ENCODE data around the gene SPATA12. TPM values are rescaled to one million over a fixed set of nuclear protein-coding genes. Genes with fewer than 3 reads are reported as not detected.

Gene SPATA12
- total RNA-seq, 1 experiment from 2014 or later, result 0.22 TPM

DNA sequence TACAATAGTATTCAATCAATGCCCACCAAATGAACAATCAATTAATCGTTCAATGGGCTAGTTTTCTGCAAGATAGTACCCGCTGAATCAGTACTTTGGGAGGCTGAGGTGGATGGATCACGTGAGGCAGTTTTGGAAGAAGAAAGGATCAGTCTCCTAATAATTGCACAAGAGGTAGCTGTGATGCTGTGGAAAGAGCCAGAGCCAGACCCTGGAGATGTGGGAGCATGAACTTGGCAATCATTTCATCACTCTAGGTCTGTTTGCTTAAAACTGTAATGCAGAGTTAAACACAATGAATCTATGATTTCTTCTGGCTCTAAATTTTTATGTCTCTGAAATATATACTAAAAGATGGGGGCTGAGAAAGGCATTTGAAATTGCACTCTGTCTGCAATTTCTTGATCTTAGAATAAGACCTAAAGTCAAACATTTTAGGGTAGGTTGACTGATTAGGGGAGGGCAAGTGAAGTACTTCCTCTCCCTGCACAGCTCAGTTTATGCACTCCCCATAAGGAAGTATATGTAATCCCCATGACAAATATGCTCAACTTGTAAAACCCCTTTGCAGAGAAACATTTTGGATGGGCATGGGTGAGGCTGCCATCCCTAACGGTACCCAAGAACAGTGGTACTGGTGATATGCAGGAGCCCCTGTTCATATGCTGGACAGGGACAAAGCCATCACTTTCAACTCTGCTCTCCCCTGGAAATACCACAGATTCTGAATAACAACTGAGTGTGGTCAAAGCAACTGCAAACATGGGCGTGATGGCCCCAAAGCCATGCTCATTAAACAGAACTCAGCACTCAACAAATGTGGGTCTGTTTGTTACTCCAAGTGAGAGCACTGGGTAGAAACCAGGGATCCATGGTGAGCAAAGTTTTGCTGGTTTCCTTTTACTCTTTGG, 28.6 kb upstream of the SPATA12 start:
- Histone ChIP-seq H3K4me1 (ENCODE audit: insufficient read depth, low read length) (peaks cover 4% of the 10 kb centered on the region; the same call in 1 of the 2 replicates), H3K4me2 (ENCODE audit: insufficient read depth, insufficient read length, low read length) (no peak overlapping the region), H3T11ph (ENCODE audit: low read length) (no peak overlapping the region), H2BK120ac (ENCODE audit: low read depth, low read length, poor library complexity, severe bottlenecking) (no peak overlapping the region), H3K9ac (ENCODE audit: extremely low read depth, insufficient read length, low read length) (no peak overlapping the region), H4K8ac (replicated peaks; ENCODE audit: insufficient read length, low read depth, low read length) (no peak overlapping the region), H2BK12ac (ENCODE audit: insufficient read length, low read depth, low read length) (no peak overlapping the region), H4K5ac (ENCODE audit: insufficient read length, low read depth, low read length) (no peak overlapping the region), H3K23me2 (ENCODE audit: insufficient read length, low read depth, low read length, poor library complexity, severe bottlenecking) (no peaks in the 10 kb centered on the region), H4K20me1 (ENCODE audit: control insufficient read depth, insufficient read depth, insufficient read length) (no peaks in the 10 kb centered on the region), H3K18ac (ENCODE audit: insufficient read length, low read depth, low read length) (no peak overlapping the region), H3K56ac (ENCODE audit: insufficient read length, low read depth, low read length) (no peak overlapping the region), H3K4ac (ENCODE audit: low read depth, low read length) (no peak overlapping the region), H2AFZ (ENCODE audit: low read length) (no peak overlapping the region), H3K9me3 (ENCODE audit: control insufficient read depth, low read depth, low read length) (no peaks in the 10 kb centered on the region), H4K91ac (ENCODE audit: insufficient read length, low read depth, low read length) (no peak overlapping the region), H3K27ac (ENCODE audit: insufficient read length, low read depth, low read length) (no peak overlapping the region), H2AK5ac (ENCODE audit: insufficient read length, low read length) (no peak overlapping the region), H2BK5ac (ENCODE audit: insufficient read length, low read length) (no peak overlapping the region), H3K14ac (ENCODE audit: insufficient read depth, low read length) (no peak overlapping the region), H3K79me1 (ENCODE audit: insufficient read depth, low read depth, low read length, poor library complexity, severe bottlenecking) (no peaks in the 10 kb centered on the region), H3K79me2 (ENCODE audit: insufficient read depth, low read length) (no peaks in the 10 kb centered on the region), H3K23ac (ENCODE audit: insufficient read length, low read depth, low read length) (no peak overlapping the region), H2BK20ac (ENCODE audit: low read depth, low read length, poor library complexity, severe bottlenecking) (no peak overlapping the region), H2BK15ac (ENCODE audit: low read depth, low read length) (no peak overlapping the region), H3K27me3 (ENCODE audit: insufficient read depth, low read length) (no peaks in the 10 kb centered on the region)
- no peaks in the 10 kb centered on the region; a peak in 1 of 7 replicates for H3K36me3 Mint-ChIP-seq (ENCODE audit: insufficient read depth in 1 of 3, low read depth in 3 of 3)
- TF ChIP-seq, protein P1, sequence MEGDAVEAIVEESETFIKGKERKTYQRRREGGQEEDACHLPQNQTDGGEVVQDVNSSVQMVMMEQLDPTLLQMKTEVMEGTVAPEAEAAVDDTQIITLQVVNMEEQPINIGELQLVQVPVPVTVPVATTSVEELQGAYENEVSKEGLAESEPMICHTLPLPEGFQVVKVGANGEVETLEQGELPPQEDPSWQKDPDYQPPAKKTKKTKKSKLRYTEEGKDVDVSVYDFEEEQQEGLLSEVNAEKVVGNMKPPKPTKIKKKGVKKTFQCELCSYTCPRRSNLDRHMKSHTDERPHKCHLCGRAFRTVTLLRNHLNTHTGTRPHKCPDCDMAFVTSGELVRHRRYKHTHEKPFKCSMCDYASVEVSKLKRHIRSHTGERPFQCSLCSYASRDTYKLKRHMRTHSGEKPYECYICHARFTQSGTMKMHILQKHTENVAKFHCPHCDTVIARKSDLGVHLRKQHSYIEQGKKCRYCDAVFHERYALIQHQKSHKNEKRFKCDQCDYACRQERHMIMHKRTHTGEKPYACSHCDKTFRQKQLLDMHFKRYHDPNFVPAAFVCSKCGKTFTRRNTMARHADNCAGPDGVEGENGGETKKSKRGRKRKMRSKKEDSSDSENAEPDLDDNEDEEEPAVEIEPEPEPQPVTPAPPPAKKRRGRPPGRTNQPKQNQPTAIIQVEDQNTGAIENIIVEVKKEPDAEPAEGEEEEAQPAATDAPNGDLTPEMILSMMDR (conservative IDR thresholded peaks at IDR 0.05), result no peak
- H3K4me1 Mint-ChIP-seq, result peaks cover 0 to 7% of the 10 kb centered on the region in 2 experiments; a peak in 2 of 4 replicates
- H3K27ac Mint-ChIP-seq, result no peak overlapping the region
- no CpG with 5 or more reads among the region's 5 CpGs for WGBS (ENCODE audit: extremely low coverage, insufficient read length, low lambda C conversion rate)
- no peaks in the 10 kb centered on the region for H3K27me3 Mint-ChIP-seq (ENCODE audit: low read depth)
- H3K9me3 Mint-ChIP-seq, result no peaks in the 10 kb centered on the region
- H3K4me3 Mint-ChIP-seq, result no peak overlapping the region
- no peak for DNase-seq
